Osteocyte (in vitro differentiated cells): ENCODE data around the gene GABRG3. TPM values are rescaled to one million over a fixed set of nuclear protein-coding genes. Genes with fewer than 3 reads are reported as not detected.

Source experiments
- DNase-seq: peaks from one replicate; pipeline ENCODE4 v3.0.0; 2021; ENCODE audit warnings: mixed read lengths; ENCODE audit not compliant: unreplicated experiment; ENCODE audit errors: extremely low spot score
- H3K27ac Mint-ChIP-seq: one replicate; pipeline ENCODE4 v1.8.0; 2021; ENCODE audit warnings: mild to moderate bottlenecking, mixed read lengths; ENCODE audit not compliant: unreplicated experiment
- H3K27me3 Mint-ChIP-seq: one replicate; pipeline ENCODE4 v1.8.0; 2021; ENCODE audit warnings: mixed read lengths; ENCODE audit not compliant: unreplicated experiment
- H3K36me3 Mint-ChIP-seq: one replicate; pipeline ENCODE4 v1.8.0; 2021; ENCODE audit warnings: mixed read lengths; ENCODE audit not compliant: unreplicated experiment
- H3K4me1 Mint-ChIP-seq: one replicate; pipeline ENCODE4 v1.8.0; 2021; ENCODE audit warnings: mixed read lengths; ENCODE audit not compliant: unreplicated experiment
- H3K4me3 Mint-ChIP-seq: one replicate; pipeline ENCODE4 v1.8.0; 2021; ENCODE audit warnings: mild to moderate bottlenecking, moderate library complexity, mixed read lengths; ENCODE audit not compliant: unreplicated experiment
- H3K9me3 Mint-ChIP-seq: one replicate; pipeline ENCODE4 v1.8.0; 2021; ENCODE audit warnings: mixed read lengths; ENCODE audit not compliant: unreplicated experiment
- total RNA-seq: library from RNA; stranded (reverse); gene quantifications from 2 replicates; pipeline ENCODE4 v1.2.1, GENCODE V29; 2021
- TF ChIP-seq, protein P1 (sequence below): fragments of 200-600 bp; sonication (generic); IDR thresholded peaks from 2 replicates; pipeline ENCODE4 v1.5.0; 2021; ENCODE audit warnings: antibody characterized with exemption, mild to moderate bottlenecking, moderate library complexity

The GABRG3 gene
- total RNA-seq, 1 donor from 2014 or later: 0.19 TPM

DNA sequence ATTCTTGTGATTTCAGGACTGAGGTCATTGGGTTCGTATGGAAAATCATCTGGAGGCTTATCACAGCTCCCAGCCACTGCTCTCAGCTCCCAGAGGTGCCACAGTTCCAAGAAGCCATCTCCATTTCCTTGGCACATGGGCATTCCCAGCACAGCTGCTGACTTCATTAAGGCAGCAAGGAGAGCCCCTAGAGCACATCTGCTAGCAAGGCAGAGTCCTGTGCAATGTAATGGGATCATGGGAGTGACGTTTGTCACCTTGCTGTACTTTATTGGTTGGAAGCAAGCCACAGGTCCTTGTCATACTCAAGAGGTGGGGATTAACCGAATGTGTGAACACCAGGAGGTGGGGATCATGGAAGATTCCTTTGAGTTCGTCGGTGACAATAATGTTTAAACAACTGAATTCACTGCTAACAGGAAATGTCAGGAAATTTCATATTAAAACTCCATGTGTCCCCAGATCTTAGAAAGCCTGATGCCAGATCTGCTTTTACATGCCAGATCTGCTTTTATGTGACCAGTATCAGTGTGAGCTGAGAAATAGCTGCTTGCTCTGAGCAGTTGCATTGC, 148.8 kb downstream of the GABRG3 start:
- Mint-ChIP-seq H3K9me3 (peaks cover 17% of the 10 kb centered on the region), H3K27me3 (no peaks in the 10 kb centered on the region), H3K27ac (no peak overlapping the region), H3K36me3 (no peaks in the 10 kb centered on the region), H3K4me1 (peaks cover 31% of the 10 kb centered on the region), H3K4me3 (no peak overlapping the region)
- TF ChIP-seq, protein P1, sequence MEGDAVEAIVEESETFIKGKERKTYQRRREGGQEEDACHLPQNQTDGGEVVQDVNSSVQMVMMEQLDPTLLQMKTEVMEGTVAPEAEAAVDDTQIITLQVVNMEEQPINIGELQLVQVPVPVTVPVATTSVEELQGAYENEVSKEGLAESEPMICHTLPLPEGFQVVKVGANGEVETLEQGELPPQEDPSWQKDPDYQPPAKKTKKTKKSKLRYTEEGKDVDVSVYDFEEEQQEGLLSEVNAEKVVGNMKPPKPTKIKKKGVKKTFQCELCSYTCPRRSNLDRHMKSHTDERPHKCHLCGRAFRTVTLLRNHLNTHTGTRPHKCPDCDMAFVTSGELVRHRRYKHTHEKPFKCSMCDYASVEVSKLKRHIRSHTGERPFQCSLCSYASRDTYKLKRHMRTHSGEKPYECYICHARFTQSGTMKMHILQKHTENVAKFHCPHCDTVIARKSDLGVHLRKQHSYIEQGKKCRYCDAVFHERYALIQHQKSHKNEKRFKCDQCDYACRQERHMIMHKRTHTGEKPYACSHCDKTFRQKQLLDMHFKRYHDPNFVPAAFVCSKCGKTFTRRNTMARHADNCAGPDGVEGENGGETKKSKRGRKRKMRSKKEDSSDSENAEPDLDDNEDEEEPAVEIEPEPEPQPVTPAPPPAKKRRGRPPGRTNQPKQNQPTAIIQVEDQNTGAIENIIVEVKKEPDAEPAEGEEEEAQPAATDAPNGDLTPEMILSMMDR: no peak
- DNase-seq: no peak

DNA sequence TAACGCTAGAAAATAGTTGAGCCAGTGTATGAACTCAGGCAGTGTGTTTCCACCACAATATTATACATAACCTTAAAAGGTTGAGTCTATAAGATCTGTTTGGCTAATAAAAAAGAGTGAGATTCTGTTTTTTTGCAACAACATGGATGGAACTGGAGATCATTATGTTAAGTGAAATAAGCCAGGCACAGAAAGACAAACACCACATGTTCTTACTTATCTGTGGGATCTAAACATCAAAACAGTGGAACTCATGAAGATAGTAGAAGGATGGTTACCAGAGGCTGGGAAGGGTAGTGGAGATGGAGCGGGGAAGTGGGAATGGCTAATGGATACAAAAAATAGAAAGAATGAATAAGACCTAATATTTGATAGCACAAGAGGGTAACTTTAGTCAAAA, 150.7 kb downstream of the GABRG3 start:
- no peak for DNase-seq
- H3K27ac Mint-ChIP-seq: peak overlapping the region; percentile 80
- H3K4me3 Mint-ChIP-seq: no peak overlapping the region
- H3K9me3 Mint-ChIP-seq: peaks cover 12% of the 10 kb centered on the region
- peaks cover 33% of the 10 kb centered on the region for H3K4me1 Mint-ChIP-seq
- no peaks in the 10 kb centered on the region for H3K27me3 Mint-ChIP-seq
- TF ChIP-seq, protein P1: no peak
- no peaks in the 10 kb centered on the region for H3K36me3 Mint-ChIP-seq

DNA sequence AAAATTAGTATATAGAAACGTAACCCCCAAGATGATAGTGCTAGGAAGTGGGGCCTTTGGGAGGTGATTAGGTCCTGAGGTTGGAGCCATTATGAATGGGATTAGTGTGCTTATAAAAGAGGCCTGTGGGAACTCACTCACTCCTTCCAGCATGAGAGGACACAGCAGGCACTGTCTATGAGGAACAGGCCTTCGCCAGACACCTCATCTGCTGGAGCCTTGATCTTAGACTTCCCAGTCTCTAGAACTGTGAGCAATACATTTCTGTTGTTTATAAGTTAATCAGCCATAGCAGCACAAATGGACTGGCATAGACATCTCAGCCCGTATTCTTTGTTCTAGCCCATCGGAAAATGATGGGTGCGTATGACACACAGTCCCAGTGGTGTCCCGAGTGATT, 152.3 kb downstream of the GABRG3 start:
- H3K9me3 Mint-ChIP-seq: peaks cover 6% of the 10 kb centered on the region
- H3K36me3 Mint-ChIP-seq: no peaks in the 10 kb centered on the region
- H3K27me3 Mint-ChIP-seq: no peaks in the 10 kb centered on the region
- TF ChIP-seq, protein P1: no peak
- H3K4me1 Mint-ChIP-seq: peaks cover 33% of the 10 kb centered on the region
- H3K27ac Mint-ChIP-seq: no peak overlapping the region
- no peak overlapping the region for H3K4me3 Mint-ChIP-seq
- no peak for DNase-seq

DNA sequence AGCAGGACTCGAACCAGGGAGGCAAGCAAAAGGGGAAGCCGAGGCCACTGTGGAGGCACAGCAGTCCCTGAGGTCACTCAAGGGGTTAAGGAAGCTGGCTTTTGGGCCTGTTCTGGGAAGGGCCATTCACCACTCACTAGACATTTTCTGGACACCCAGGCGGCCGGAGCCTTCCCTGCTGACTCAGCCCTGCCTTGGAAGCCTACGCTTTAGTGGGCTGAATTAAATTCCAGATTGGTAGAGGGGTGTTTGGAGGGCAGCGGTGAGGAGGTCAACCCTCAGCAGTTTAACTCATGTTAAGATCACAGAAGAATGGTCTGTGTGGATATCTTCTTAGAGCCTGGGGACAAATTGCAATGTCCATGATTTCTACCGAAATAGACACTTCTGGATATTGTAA, 152.8 kb downstream of the GABRG3 start:
- Mint-ChIP-seq H3K9me3 (peaks cover 6% of the 10 kb centered on the region), H3K4me3 (no peak overlapping the region), H3K27ac (no peak overlapping the region), H3K27me3 (no peaks in the 10 kb centered on the region), H3K36me3 (no peaks in the 10 kb centered on the region), H3K4me1 (peaks cover 33% of the 10 kb centered on the region)
- no peak for DNase-seq
- TF ChIP-seq, protein P1: no peak

DNA sequence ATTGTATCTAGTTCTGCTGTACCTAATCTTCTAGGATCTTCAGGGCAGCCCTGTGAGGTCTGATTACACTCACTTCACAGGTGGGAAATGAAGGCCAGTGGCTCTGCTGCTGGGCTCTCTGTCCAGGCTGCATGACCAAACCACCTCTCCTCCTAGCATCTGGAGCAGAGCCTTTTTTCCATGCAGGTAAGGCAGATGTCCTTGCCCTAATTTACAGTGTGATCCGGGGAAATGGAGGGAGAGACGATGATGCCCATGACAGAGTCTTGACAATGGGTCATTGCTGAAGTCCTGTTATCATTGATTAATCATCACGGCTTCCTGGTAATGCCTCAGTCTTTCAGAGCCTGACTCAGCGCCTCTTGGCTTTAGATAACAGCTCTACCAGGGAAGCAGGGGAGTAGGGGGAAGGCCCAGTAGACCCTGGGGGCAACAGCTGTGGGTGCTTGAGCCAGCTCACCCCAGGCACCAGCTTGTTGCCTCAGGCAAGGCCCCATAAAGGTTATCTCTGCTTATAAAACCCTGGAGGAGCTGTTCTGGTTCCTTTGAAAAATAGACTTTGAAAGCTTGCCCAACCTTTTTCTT, 153.4 kb downstream of the GABRG3 start:
- H3K4me3 Mint-ChIP-seq: no peak overlapping the region
- no peaks in the 10 kb centered on the region for H3K36me3 Mint-ChIP-seq
- H3K9me3 Mint-ChIP-seq: peaks cover under 1% of the 10 kb centered on the region
- TF ChIP-seq, protein P1: no peak
- H3K27me3 Mint-ChIP-seq: no peaks in the 10 kb centered on the region
- no peak for DNase-seq
- peaks cover 31% of the 10 kb centered on the region for H3K4me1 Mint-ChIP-seq
- H3K27ac Mint-ChIP-seq: no peak overlapping the region
